IPS-18c (cell line): ENCODE measurements around the gene PODN.

ENCODE experiments used
- H3K4me3 ChIP-seq: 2 replicates; pipeline ENCODE4 v1.7.0; 2013; ENCODE audit warnings: low read depth, mild to moderate bottlenecking, low read length, moderate library complexity; ENCODE audit not compliant: insufficient read depth
- H3K9me3 ChIP-seq: one replicate; pipeline ENCODE4 v1.6.1; 2013; ENCODE audit warnings: mild to moderate bottlenecking, low read length, moderate library complexity; ENCODE audit not compliant: control insufficient read depth, insufficient read depth

Gene PODN

DNA sequence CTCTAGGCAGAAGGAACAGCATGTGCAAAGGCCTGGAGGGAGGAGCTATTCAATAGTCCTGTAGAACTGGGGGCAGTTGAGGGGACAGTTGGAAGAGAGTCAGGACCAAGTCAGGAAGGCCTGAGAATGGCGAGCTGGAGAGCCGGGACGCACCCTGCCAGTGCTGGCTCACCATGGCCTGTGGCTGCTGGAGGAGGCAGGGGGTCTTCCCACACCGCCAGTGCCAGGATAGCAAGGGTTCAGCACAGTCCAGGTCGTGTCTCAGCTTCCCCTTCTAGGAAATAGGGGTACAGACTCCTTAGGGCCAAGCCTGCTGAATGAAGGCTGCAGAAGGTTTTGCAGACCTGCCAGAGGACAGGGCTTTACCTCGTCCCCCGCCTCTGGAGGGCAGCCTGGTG is 7.3 kb downstream of the PODN start:
- H3K4me3 ChIP-seq: no peak overlapping the region
- peaks cover 2% of the 10 kb centered on the region for H3K9me3 ChIP-seq

DNA sequence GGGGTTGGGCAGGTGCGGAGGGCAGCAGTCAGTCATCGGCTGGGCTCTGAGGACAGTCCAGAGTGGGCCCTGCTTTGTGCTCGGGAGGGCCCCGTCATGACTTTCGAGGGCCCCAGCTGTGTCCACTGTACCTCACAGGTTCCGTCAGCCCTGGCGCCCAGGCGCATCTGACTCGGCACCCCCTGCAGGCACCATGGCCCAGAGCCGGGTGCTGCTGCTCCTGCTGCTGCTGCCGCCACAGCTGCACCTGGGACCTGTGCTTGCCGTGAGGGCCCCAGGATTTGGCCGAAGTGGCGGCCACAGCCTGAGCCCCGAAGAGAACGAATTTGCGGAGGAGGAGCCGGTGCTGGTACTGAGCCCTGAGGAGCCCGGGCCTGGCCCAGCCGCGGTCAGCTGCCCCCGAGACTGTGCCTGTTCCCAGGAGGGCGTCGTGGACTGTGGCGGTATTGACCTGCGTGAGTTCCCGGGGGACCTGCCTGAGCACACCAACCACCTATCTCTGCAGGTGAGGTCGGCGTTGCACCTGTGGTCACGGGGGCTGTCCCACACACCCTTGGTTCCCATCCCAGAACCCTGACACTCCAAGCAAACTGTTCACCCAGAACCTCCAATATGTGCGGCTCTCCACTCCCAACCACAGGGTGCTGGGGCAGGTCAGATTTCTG is 7.8 kb downstream of the PODN start:
- Histone ChIP-seq H3K9me3 (peaks cover 2% of the 10 kb centered on the region), H3K4me3 (no peak overlapping the region)

DNA sequence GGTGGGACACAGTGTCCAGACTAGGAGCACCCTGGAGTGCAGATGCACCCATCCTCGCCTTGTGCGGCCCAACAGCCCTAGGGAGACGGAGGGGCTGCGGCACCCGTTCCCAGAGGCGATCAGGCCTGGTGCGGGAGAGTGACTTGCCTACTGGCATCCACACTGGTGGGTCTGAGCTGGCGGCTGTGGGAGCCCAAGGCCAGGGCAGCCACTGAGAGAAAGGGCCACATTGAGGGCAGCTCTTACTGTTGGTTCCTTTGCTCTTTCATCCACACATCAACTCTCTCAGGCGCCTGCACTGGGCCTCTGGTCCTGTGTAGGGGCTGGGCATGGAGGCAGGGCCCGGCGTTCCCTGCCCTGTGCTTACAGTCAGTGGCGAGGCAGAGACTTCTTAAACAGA is 8.6 kb downstream of the PODN start:
- Histone ChIP-seq H3K9me3 (peaks cover 2% of the 10 kb centered on the region), H3K4me3 (no peak overlapping the region)

DNA sequence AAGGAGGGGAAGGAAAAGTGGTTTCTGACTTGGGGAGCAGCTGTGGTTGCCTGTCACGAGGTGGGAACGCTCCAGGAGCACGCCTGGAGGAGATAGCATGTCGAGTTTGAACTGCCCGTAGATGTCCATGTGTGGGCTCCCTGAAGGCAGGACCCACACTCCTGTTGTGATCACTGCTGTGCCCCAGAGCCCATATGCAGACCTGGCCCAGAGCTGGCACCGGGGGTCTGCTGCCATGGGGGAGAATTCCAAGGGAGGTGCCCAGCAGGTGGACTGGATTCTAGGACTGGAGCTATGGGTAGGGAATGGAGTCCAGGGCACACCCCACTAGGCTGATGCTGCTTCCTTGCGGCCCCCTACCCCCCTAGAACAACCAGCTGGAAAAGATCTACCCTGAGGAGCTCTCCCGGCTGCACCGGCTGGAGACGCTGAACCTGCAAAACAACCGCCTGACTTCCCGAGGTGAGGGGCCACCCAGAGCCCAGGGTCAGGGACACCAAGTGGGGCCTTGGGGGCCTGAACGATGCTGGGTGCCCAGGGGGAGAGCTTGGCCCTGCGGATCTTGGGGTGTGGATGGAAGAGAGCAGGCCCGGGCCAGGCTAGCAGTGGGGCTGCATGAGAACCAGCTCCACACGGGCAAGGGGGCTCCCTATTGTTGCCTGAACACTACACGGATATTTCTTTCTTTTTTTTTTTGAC is 9.3 kb downstream of the PODN start:
- Histone ChIP-seq H3K9me3 (peaks cover 2% of the 10 kb centered on the region), H3K4me3 (no peak overlapping the region)

DNA sequence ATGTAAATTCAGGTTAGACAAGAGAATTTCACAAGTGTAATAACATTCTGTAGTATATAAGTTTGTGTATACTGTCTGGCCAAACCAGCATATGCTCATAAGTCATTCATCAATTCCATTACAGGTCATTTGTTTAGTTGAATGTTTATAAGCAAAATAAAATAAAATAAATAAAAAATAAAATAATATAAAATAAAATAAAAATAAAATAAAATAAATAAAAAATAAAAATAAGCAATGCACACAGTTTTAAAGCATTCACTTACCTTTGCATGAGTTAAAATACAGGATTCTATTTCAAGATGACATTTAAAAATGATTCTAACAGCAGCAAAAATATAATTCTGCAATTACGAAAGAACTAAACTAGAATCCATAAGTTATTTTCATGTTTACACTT is 9.9 kb downstream of the PODN start:
- peaks cover 2% of the 10 kb centered on the region for H3K9me3 ChIP-seq
- H3K4me3 ChIP-seq: no peak overlapping the region

DNA sequence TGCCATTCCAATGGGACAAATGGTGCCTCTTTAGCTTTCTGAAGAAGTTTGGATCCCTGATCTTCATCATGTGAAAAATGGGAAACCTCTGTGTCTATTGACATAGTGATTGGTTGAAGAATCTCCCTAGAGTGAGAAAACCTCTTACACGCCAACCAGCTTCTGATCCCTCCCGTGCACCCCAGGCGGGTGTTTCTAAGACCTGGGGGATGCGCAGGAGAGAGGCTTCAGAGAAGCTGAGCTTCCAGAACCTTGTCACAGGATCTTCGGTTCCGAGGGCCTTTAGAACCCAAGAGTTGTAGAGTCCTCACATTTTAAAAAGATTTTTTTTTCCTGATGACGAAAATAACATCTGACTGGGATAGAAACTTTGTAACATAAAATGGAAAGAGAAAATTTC is 11.3 kb downstream of the PODN start:
- Histone ChIP-seq H3K4me3 (no peak overlapping the region), H3K9me3 (peaks cover 2% of the 10 kb centered on the region)

DNA sequence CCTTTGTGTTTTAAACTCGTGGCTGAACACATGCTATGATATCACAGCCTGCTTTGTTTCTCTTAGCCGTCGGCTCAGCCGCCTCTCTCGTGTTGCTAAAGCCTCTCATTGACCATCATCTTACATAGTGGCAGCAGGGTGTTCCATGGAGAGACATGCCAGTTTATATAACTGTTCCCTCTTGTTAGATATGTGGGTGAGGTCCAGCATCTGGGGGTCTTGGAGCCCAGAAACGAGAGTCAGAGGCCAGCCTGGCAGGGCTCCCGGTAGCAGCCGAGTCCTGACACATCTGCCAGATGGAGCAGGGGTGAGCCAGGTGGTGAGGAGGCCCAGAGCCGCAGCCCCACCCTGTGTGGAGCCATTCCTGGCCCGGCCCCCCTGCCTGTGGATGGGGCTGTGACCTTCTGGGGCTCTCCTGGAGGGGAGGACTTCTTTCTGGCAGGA is 11.9 kb downstream of the PODN start:
- no peak overlapping the region for H3K4me3 ChIP-seq

DNA sequence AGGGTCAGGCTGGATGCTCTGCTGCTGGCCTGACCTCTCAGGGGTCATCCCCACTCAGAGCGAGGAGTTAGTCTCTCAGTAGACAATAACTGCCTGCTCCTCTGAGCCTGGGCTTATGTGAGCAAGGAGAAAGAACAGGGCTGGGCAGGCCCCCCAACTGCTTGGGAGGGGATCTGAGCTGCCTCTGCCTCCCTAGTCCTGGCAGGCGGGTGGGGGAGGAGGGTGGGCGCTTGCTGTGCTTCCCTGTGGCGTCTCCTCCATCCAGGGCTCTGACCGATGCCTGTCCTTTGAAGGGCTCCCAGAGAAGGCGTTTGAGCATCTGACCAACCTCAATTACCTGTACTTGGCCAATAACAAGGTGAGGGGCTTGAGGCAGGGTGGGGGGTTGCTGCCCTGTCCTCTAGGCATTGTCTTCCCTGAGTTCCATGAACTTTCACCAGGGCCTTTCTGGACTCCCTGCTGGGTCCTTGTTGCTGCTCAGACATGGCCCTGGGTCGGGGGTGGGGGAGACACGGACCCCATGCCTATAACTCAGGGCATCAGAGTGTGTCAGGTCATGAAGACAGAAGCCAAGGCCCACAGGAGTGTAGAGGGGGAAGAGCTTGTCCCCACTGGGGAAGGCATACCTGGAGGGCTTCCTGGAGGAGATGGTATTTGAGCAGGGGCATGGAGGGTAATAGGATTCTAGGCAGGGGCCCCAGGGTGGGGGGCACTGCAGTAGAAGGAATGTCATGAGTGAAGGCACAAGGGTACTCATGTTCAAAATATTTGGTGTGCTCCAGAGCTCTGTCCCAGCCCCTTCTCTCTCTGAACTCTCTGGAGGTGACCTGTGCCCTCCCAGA is 12.5 kb downstream of the PODN start:
- no peak overlapping the region for H3K4me3 ChIP-seq
- H3K9me3 ChIP-seq: peaks cover 2% of the 10 kb centered on the region

More for the DNA sequence above, 11.9 kb downstream of the PODN start:
- H3K9me3 ChIP-seq: peaks cover 2% of the 10 kb centered on the region

DNA sequence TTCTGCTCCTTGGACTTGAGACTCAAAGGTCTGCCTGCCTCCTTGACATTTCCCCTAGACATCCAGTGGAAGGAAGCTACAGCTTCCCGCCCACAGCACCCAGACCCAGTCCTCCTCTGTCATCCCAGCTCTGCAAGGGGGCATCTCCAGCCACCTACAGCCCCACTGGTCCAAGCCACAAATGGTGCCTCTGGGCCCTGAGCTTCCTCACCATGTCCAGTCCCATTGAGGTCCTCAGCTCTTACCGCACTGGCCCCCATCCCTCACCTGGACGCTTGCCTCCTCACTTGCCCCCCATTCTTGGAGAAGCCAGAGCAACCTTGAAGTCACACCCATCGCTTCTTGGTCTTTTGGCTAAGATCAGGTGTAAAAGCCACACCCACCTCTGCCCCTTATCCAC is 13.2 kb downstream of the PODN start:
- Histone ChIP-seq H3K4me3 (no peak overlapping the region), H3K9me3 (peaks cover 2% of the 10 kb centered on the region)

DNA sequence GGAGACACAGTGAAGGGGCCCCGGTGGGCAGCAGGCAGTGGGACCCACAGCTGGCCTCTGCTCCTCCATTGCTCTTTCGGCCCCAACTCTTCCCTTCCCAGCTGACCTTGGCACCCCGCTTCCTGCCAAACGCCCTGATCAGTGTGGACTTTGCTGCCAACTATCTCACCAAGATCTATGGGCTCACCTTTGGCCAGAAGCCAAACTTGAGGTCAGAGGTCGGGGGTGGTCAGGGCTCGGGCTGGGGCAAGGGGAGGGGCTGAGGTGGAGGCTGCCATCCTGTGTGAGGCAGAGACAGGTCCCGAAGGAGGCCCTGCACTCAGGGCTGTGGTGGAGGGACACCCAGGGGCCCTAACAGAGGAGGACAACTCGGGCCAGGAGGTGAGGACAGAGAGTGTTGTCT is 13.7 kb downstream of the PODN start:
- H3K4me3 ChIP-seq: no peak overlapping the region
- peaks cover 2% of the 10 kb centered on the region for H3K9me3 ChIP-seq

DNA sequence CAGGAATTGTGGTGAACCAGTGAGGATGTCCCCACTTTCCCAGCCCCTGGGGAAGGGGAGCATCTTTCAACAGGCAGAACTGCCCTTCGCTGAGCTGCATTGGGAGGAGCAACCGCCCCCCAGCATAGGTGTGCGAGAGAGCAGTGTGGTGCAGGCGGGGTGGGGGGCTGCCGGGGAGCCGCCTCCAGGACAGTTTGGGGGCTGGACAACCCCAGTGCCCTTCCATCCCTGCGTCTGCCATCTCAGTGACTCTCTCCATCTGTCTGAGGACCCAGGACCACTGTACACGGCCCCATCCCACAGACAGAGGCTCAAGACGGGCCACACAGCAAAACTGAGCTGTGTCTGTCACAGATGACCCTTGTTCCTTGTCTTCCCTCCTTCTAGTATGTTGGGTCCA is 14.2 kb downstream of the PODN start:
- Histone ChIP-seq H3K9me3 (peaks cover 2% of the 10 kb centered on the region), H3K4me3 (no peak overlapping the region)

DNA sequence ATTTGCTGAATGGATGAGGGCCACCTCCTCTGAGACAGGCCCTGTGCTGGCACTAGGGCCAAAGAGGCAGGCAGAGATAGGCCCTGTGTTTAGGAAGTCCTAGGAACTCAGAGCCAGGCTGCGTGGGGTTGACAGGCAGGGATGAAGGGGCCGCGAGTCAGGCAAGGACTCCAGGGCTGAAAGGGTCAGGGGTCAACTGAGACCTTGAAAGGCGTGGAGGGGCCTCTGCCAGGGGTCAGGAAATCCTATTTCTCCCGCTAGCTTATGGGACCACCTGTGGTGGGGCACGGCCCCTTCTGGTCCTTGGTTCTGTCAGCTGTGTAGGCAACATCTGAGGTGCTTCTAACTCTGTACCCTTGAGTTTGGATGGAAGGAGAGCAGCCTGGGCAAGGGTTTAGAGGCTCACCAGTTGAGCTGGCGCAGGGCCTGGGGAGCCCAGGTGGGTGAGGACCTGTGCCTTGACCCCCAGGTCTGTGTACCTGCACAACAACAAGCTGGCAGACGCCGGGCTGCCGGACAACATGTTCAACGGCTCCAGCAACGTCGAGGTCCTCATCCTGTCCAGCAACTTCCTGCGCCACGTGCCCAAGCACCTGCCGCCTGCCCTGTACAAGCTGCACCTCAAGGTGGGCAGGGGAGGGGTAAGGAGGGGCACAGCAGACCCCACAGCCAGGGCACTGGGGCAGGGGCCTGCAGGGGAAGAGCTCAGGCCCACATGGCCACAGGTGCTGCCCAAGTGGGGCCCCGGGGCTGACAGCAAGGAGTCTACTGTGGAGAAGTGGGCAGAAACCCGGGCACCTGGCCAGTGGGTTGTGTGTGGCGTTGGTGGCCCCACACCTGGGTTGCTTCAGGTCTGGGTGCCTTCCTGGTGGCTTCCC is 14.9 kb downstream of the PODN start:
- H3K9me3 ChIP-seq: no peaks in the 10 kb centered on the region
- H3K4me3 ChIP-seq: no peak overlapping the region

DNA sequence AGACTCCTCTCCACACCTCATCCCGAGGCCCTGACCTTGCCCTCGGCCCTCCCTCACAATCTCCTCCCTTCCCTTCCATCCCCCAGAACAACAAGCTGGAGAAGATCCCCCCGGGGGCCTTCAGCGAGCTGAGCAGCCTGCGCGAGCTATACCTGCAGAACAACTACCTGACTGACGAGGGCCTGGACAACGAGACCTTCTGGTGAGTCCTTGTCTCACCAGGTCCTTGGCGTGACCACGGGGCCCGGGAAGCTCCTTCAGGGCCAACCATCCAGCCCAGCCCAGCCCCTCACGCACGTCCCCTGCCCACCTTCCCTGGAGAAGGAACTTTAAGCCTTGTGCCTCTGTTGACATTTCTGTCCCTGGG is 15.6 kb downstream of the PODN start:
- Histone ChIP-seq H3K4me3 (no peak overlapping the region), H3K9me3 (no peaks in the 10 kb centered on the region)

DNA sequence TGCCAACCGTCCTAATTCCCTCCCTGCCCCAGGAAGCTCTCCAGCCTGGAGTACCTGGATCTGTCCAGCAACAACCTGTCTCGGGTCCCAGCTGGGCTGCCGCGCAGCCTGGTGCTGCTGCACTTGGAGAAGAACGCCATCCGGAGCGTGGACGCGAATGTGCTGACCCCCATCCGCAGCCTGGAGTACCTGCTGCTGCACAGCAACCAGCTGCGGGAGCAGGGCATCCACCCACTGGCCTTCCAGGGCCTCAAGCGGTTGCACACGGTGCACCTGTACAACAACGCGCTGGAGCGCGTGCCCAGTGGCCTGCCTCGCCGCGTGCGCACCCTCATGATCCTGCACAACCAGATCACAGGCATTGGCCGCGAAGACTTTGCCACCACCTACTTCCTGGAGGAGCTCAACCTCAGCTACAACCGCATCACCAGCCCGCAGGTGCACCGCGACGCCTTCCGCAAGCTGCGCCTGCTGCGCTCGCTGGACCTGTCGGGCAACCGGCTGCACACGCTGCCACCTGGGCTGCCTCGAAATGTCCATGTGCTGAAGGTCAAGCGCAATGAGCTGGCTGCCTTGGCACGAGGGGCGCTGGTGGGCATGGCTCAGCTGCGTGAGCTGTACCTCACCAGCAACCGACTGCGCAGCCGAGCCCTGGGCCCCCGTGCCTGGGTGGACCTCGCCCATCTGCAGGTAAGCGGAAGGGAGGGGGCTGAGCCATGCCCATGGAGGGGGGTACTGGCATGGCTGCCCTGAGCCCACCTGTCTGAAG is 16.5 kb downstream of the PODN start:
- H3K9me3 ChIP-seq: no peaks in the 10 kb centered on the region
- H3K4me3 ChIP-seq: no peak overlapping the region

DNA sequence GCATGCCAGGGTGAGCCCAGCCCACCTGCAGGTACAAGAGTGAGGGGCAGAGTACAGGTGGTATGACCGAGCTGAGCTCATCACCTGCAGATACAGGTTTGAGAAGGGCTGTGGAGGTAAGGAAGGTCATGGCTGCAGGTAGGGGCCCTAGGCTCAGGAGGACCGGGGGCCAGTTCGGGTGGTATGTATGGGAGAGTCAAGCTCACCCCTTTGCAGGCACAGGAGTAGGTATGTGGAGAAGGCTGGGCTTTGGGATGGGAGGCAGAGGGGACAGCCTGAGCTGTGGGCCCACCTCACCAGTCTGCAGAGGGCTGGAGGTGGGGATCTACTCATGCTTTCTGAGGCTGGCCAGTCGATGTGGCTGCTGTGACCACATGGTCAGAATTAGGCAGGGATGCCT is 17.2 kb downstream of the PODN start:
- no peaks in the 10 kb centered on the region for H3K9me3 ChIP-seq
- H3K4me3 ChIP-seq: no peak overlapping the region

DNA sequence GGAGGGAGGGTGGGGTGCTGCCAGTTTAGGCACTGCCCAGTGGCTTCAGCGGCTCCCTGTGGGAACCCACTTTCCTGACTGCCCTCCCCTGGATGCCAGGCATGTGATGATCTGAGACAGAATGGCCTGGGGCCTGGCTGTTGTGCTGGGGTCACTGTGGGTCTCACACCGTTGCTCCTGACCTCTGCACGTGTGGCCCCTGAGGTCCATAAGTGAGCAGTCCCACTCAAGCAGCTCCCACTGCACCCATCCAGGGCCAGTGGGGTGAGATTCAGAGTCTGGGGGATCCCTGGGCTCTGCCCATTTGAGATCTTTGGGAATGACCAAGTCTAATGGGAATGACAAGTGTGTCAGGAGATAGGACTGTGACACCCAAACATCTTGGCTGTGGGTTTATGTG is 18.0 kb downstream of the PODN start:
- no peaks in the 10 kb centered on the region for H3K9me3 ChIP-seq
- no peak overlapping the region for H3K4me3 ChIP-seq

DNA sequence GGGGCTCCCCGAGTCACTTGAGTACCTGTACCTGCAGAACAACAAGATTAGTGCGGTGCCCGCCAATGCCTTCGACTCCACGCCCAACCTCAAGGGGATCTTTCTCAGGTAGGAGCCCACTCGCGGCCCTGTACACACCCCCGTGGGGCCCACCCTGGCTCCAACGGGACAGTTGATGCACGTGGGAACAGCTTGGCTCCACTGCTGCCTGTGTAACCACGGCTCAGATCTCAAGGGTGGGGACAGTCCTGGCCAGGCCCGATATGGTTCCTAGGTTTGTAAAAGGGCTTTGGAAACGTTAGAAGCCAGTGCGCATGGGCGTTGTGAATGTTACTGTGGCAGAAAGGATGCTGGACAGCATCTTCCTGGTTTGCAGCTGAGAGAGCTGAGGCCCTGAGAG is 18.8 kb downstream of the PODN start:
- H3K4me3 ChIP-seq: no peak overlapping the region
- H3K9me3 ChIP-seq: no peaks in the 10 kb centered on the region
